Neuronal stem cell (in vitro differentiated cells): ENCODE data around the gene POLG.

Source experiments
- DNase-seq: peaks from one replicate; pipeline ENCODE4 v3.0.0-alpha.2; 2013; ENCODE audit warnings: low spot score
- H2AFZ ChIP-seq: one replicate; pipeline ENCODE4 v1.6.1; 2013; ENCODE audit warnings: mild to moderate bottlenecking, low read length, inconsistent platforms
- H2AK5ac ChIP-seq: 2 replicates; pipeline ENCODE4 v1.6.1; 2013; ENCODE audit warnings: low read depth, mild to moderate bottlenecking, inconsistent platforms, low read length, moderate library complexity, mixed read lengths
- H2BK120ac ChIP-seq: 2 replicates; pipeline ENCODE4 v1.6.1; 2013; ENCODE audit warnings: low read depth, mild to moderate bottlenecking, inconsistent platforms, low read length, moderate library complexity, mixed read lengths
- H2BK12ac ChIP-seq: one replicate; pipeline ENCODE4 v1.6.1; 2013; ENCODE audit warnings: low read length, inconsistent platforms
- H2BK15ac ChIP-seq: 2 replicates; pipeline ENCODE4 v1.6.1; 2013; ENCODE audit warnings: mild to moderate bottlenecking, low read length, inconsistent platforms, mixed read lengths
- H2BK5ac ChIP-seq: one replicate; pipeline ENCODE4 v1.6.1; 2013; ENCODE audit warnings: inconsistent platforms, mild to moderate bottlenecking, low read length, moderate library complexity
- H3K14ac ChIP-seq: one replicate; pipeline ENCODE4 v1.6.1; 2013; ENCODE audit warnings: low read length, inconsistent platforms
- H3K18ac ChIP-seq: 2 replicates; pipeline ENCODE4 v1.6.1; 2013; ENCODE audit warnings: low read length, inconsistent platforms
- H3K23ac ChIP-seq: 2 replicates; pipeline ENCODE4 v1.6.1; 2013; ENCODE audit warnings: low read depth, mild to moderate bottlenecking, mixed read lengths, low read length, inconsistent platforms; ENCODE audit not compliant: poor library complexity
- H3K27ac ChIP-seq: replicated peaks from 3 replicates; pipeline ENCODE4 v1.5.1; 2013; ENCODE audit warnings: low read length, inconsistent platforms
- H3K27me3 ChIP-seq, 3 experiments: 2 replicates each; pipeline ENCODE4 v1.6.1; 2013; ENCODE audit warnings: low read length in 3 of 3, mild to moderate bottlenecking in 2 of 3, inconsistent platforms in 1 of 3, low read depth in 1 of 3, mixed read lengths in 1 of 3, moderate library complexity in 1 of 3; ENCODE audit not compliant: control insufficient read depth in 3 of 3, insufficient read depth in 3 of 3
- H3K36me3 ChIP-seq, 2 donors: replicated peaks in 1 of 2; 2 replicates each; pipeline ENCODE4 v1.6.1; 2013; ENCODE audit warnings: low read length in 2 of 2; ENCODE audit not compliant: control insufficient read depth in 2 of 2, insufficient read depth in 2 of 2
- H3K4ac ChIP-seq: 2 replicates; pipeline ENCODE4 v1.6.1; 2013; ENCODE audit warnings: inconsistent platforms, mild to moderate bottlenecking, low read length, moderate library complexity
- H3K4me1 ChIP-seq, 2 donors: 1 replicate in 1 of 2; 2 replicates in 1 of 2; pipeline ENCODE4 v1.6.1; 2013; ENCODE audit warnings: low read length in 2 of 2, low read depth in 1 of 2; ENCODE audit not compliant: control insufficient read depth in 2 of 2, insufficient read depth in 1 of 2
- H3K4me2 ChIP-seq: one replicate; pipeline ENCODE4 v1.6.1; 2013; ENCODE audit warnings: mild to moderate bottlenecking, low read length, inconsistent platforms; ENCODE audit not compliant: insufficient read depth, poor library complexity, severe bottlenecking
- H3K4me3 ChIP-seq, 2 donors: 2 replicates each; pipeline ENCODE4 v1.5.1; 2013; ENCODE audit warnings: low read length in 2 of 2, mild to moderate bottlenecking in 2 of 2, inconsistent platforms in 1 of 2, moderate library complexity in 1 of 2
- H3K79me1 ChIP-seq: one replicate; pipeline ENCODE4 v1.6.1; 2013; ENCODE audit warnings: low read depth, mild to moderate bottlenecking, inconsistent platforms, low read length, moderate library complexity
- H3K9ac ChIP-seq: one replicate; pipeline ENCODE4 v1.6.1; 2013; ENCODE audit warnings: mild to moderate bottlenecking, low read depth, low read length, inconsistent platforms; ENCODE audit not compliant: poor library complexity
- H3K9me3 ChIP-seq, 2 donors: replicated peaks in 1 of 2; 2 replicates each; pipeline versions ENCODE3 to v1.6.1; 2013; ENCODE audit warnings: low read length in 2 of 2, mild to moderate bottlenecking in 2 of 2, inconsistent platforms in 1 of 2, low read depth in 1 of 2, mixed read lengths in 1 of 2, moderate library complexity in 1 of 2; ENCODE audit not compliant: control insufficient read depth in 2 of 2, insufficient read depth in 1 of 2
- H4K8ac ChIP-seq: one replicate; pipeline ENCODE4 v1.6.1; 2013; ENCODE audit warnings: low read depth, mild to moderate bottlenecking, inconsistent platforms, low read length, moderate library complexity
- H4K91ac ChIP-seq: one replicate; pipeline ENCODE4 v1.6.1; 2013; ENCODE audit warnings: low read length, low read depth, mild to moderate bottlenecking, inconsistent platforms; ENCODE audit not compliant: poor library complexity
- WGBS, 2 donors: extraction: QIAGEN DNeasy Blood & Tissue Kit; methylation state at CpG; one replicate each; pipeline ENCODE4 v1.1.7; 2013; ENCODE audit warnings: missing lambda C conversion rate in 2 of 2, mixed read lengths in 1 of 2; ENCODE audit not compliant: insufficient read length in 2 of 2, insufficient replicate concordance in 1 of 2; ENCODE audit errors: extremely low coverage in 2 of 2; 5-methylcytosine and 5-hydroxymethylcytosine counted together

POLG gene

DNA sequence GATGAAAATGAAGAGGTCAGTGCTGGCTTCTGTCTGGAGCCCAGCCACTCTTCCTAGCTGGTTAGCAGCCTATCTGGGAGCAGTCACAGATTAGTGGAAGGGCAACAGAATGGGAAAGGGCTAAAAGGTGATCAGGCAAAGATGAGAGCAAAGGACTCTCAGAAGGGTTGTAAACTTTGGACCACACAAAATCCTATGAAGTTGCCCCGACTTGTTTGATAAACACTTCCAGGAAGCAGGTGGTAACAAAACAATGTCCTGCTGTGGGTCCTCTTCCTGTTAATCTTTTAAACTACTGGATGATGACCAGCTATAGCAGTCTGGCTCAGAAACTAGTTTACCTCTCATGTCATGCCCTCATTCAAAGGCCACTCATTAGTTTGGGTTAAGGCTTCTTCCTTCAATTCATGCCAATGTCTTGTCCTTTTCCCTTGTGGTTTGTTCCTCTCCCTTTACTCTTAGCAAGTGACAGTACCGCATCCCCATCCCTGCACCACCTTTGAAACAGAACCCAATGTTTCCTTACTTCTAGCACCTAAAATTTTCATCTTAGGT, 19.2 kb downstream of the POLG start:
- H3K36me3 ChIP-seq, result peaks cover 58 to 98% of the 10 kb centered on the region in 2 donors
- H4K91ac ChIP-seq, result no peak overlapping the region
- no CpG with 5 or more reads among the region's 2 CpGs for WGBS, 2 donors
- H3K27me3 ChIP-seq, result no peaks in the 10 kb centered on the region
- H3K9me3 ChIP-seq, result no peaks in the 10 kb centered on the region
- no peak overlapping the region for H3K18ac ChIP-seq
- H2BK12ac ChIP-seq, result no peak overlapping the region
- H3K4me1 ChIP-seq, result no peaks in the 10 kb centered on the region
- no peak overlapping the region for H2BK120ac ChIP-seq
- DNase-seq, result no peak
- no peak overlapping the region for H3K4me2 ChIP-seq
- no peak overlapping the region for H2AK5ac ChIP-seq
- H3K4ac ChIP-seq, result no peak overlapping the region
- no peak overlapping the region for H3K27ac ChIP-seq
- H2BK15ac ChIP-seq, result no peak overlapping the region
- H2BK5ac ChIP-seq, result no peak overlapping the region
- no peak overlapping the region for H4K8ac ChIP-seq
- no peak overlapping the region for H3K4me3 ChIP-seq
- H3K23ac ChIP-seq, result no peak overlapping the region
- H2AFZ ChIP-seq, result no peak overlapping the region
- no peak overlapping the region for H3K9ac ChIP-seq
- peaks cover 2% of the 10 kb centered on the region for H3K79me1 ChIP-seq
- no peak overlapping the region for H3K14ac ChIP-seq

DNA sequence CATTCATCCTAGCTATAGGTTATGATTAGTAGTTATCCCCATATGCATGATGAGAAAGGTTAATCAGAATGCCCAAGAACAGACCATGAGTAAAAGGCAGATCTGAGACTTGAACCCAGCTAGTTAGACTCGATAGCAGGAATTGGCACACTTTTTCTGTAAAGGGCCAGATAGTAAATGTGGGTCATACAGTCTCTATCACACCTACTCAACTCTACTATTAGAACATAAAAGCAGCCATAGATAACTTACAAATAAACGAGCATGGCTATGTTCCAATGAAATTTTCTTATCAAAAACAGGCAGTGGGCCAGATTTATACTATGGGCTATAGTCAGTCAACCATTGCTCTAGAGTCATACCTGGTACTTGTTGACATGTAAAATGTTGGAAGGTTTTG, 24.6 kb downstream of the POLG start:
- H3K4me2 ChIP-seq, result no peak overlapping the region
- H3K4ac ChIP-seq, result no peak overlapping the region
- no peak overlapping the region for H3K23ac ChIP-seq
- H3K14ac ChIP-seq, result no peak overlapping the region
- H2BK15ac ChIP-seq, result no peak overlapping the region
- peaks cover 40 to 96% of the 10 kb centered on the region in 2 donors for H3K36me3 ChIP-seq
- no peak overlapping the region for H2BK12ac ChIP-seq
- WGBS, 2 donors, result no CpG with 5 or more reads among the region's 2 CpGs
- H3K9ac ChIP-seq, result no peak overlapping the region
- H3K27me3 ChIP-seq, result no peaks in the 10 kb centered on the region
- no peak overlapping the region for H3K4me3 ChIP-seq
- H4K91ac ChIP-seq, result no peak overlapping the region
- no peak overlapping the region for H4K8ac ChIP-seq
- H2AK5ac ChIP-seq, result no peak overlapping the region
- no peak overlapping the region for H2AFZ ChIP-seq
- H3K4me1 ChIP-seq, result no peaks in the 10 kb centered on the region
- no peak overlapping the region for H3K18ac ChIP-seq
- H3K79me1 ChIP-seq, result no peaks in the 10 kb centered on the region
- no peak overlapping the region for H2BK120ac ChIP-seq
- H3K27ac ChIP-seq, result no peak overlapping the region
- DNase-seq, result no peak
- no peak overlapping the region for H2BK5ac ChIP-seq
- no peaks in the 10 kb centered on the region for H3K9me3 ChIP-seq

DNA sequence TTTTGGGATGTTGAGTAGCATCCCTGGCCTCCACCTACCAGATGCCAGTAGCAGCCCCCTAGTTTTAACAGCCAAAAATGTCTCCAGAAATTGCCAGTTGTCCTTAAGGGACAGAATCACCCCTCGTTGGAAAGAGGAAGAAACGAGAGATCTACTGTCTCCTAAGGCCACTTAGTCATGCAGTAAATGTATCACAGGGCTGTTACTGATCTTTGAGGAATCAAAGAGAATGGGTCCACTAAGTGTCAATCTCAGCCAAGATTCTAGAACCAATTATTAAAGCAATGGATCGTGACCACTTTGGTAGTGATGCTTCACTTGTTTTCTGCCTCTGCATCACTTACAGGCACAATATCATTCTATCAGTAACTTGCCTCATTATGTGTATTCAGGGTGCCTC, 26.4 kb downstream of the POLG start:
- no peaks in the 10 kb centered on the region for H3K4me1 ChIP-seq
- H2BK15ac ChIP-seq, result no peak overlapping the region
- no peak overlapping the region for H2BK5ac ChIP-seq
- no peak overlapping the region for H3K18ac ChIP-seq
- H3K27ac ChIP-seq, result no peak overlapping the region
- no peak overlapping the region for H2BK12ac ChIP-seq
- DNase-seq, result no peak
- no peaks in the 10 kb centered on the region for H3K9me3 ChIP-seq
- H3K27me3 ChIP-seq, result no peaks in the 10 kb centered on the region
- H3K14ac ChIP-seq, result no peak overlapping the region
- no peak overlapping the region for H3K4me2 ChIP-seq
- no peak overlapping the region for H2AK5ac ChIP-seq
- no peak overlapping the region for H3K4me3 ChIP-seq
- no peak overlapping the region for H3K4ac ChIP-seq
- peaks cover 37 to 96% of the 10 kb centered on the region in 2 donors for H3K36me3 ChIP-seq
- no CpG with 5 or more reads among the region's 3 CpGs for WGBS, 2 donors
- no peak overlapping the region for H3K23ac ChIP-seq
- no peak overlapping the region for H2BK120ac ChIP-seq
- no peak overlapping the region for H4K91ac ChIP-seq
- no peak overlapping the region for H4K8ac ChIP-seq
- H3K9ac ChIP-seq, result no peak overlapping the region
- no peaks in the 10 kb centered on the region for H3K79me1 ChIP-seq
- H2AFZ ChIP-seq, result no peak overlapping the region

DNA sequence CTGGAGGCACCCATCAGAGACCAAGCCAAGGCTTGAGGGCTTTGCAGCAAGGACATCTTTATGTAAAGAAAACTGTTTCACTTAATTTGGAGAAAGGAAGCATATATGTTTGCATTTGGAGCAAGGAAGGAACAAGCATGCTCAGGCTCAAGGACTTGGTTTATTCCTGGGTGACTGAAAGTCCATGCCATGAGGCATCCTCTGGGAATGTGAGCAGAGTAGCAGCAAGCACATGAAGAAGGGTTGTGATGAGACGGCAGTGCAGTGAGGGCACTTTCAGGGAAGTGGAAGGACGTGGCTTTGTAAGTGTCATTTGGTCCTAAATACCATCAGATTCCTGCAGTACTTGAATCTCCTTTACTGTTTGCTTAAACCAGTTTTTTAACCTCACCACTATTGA, 26.8 kb downstream of the POLG start:
- Histone ChIP-seq H3K14ac (no peak overlapping the region), H3K4me2 (no peak overlapping the region), H3K36me3 (peaks cover 38 to 96% of the 10 kb centered on the region in 2 donors), H3K9ac (no peak overlapping the region), H2BK5ac (no peak overlapping the region), H2AK5ac (no peak overlapping the region), H3K79me1 (no peaks in the 10 kb centered on the region), H3K27me3 (no peaks in the 10 kb centered on the region), H2AFZ (no peak overlapping the region), H3K4ac (no peak overlapping the region), H3K18ac (no peak overlapping the region), H3K23ac (no peak overlapping the region), H2BK120ac (no peak overlapping the region), H3K27ac (no peak overlapping the region), H3K4me1 (no peaks in the 10 kb centered on the region), H3K4me3 (no peak overlapping the region), H3K9me3 (no peaks in the 10 kb centered on the region), H4K91ac (no peak overlapping the region), H2BK15ac (no peak overlapping the region), H4K8ac (no peak overlapping the region), H2BK12ac (no peak overlapping the region)
- WGBS, 2 donors, result no CpG with 5 or more reads among the region's 2 CpGs
- no peak for DNase-seq
